Endothelial cell of umbilical vein (primary cell): ENCODE data around the gene LAMB1. TPM values are rescaled to one million over a fixed set of nuclear protein-coding genes. Genes with fewer than 3 reads are reported as not detected.

ENCODE experiments used
- BruUV-seq: library from RNA; stranded (reverse); fragments of 400-500 nt; replicated peaks from 2 replicates; lab custom pipeline; 2021; lab: Mats Ljungman, UMichigan
- CTCF ChIA-PET: fragments of 300-600, 350-600 bp; sonication (Branson Sonifier 250); formaldehyde crosslinking; loops from one replicate; lab custom pipeline; 2021; ENCODE audit warnings: antibody characterized with exemption, inconsistent platforms; lab: Charles Lee
- POLR2A ChIA-PET: fragments of 300-600, 350-600 bp; sonication (Branson Sonifier 250); formaldehyde crosslinking; loops from one replicate; lab custom pipeline; 2021; ENCODE audit warnings: antibody characterized with exemption, inconsistent platforms; lab: Charles Lee
- DNase-seq: peaks from one replicate; pipeline ENCODE4 v3.0.0-alpha.2; 2011; ENCODE audit warnings: low read depth, low spot score
- FAIRE-seq: peaks from 2 replicates; lab custom pipeline; 2011; peaks lifted over from hg19 to GRCh38; lab: Jason Lieb, UNC
- H2AFZ ChIP-seq: 2 replicates; pipeline ENCODE4 v1.6.0; 2012; ENCODE audit warnings: low read depth, low read length, control low read depth, inconsistent platforms
- H3K27ac ChIP-seq: 2 replicates; pipeline ENCODE4 v1.5.1; 2011; ENCODE audit warnings: low read depth, mild to moderate bottlenecking, control low read depth, low read length, moderate library complexity; ENCODE audit not compliant: insufficient read depth
- H3K27me3 ChIP-seq, 2 experiments: 2 replicates each; pipeline versions ENCODE4 v1.6.0 to v1.6.1; 2011; ENCODE audit warnings: low read length in 2 of 2, mixed read lengths in 1 of 2; ENCODE audit not compliant: control insufficient read depth in 2 of 2, insufficient read depth in 2 of 2
- H3K36me3 ChIP-seq, 2 experiments: 2 replicates in 1 of 2; 3 replicates in 1 of 2; pipeline ENCODE4 v1.5.1; 2011; ENCODE audit warnings: low read length in 2 of 2, mild to moderate bottlenecking in 1 of 2, moderate library complexity in 1 of 2; ENCODE audit not compliant: control insufficient read depth in 2 of 2, insufficient read depth in 2 of 2; ENCODE audit errors: extremely low read depth in 1 of 2
- H3K4me1 ChIP-seq: 3 replicates; pipeline ENCODE4 v1.5.1; 2011; ENCODE audit warnings: mild to moderate bottlenecking, low read length; ENCODE audit not compliant: control insufficient read depth, insufficient read depth; ENCODE audit errors: extremely low read depth
- H3K4me2 ChIP-seq: 2 replicates; pipeline ENCODE4 v1.6.1; 2011; ENCODE audit warnings: low read length, control low read depth, mixed read lengths; ENCODE audit not compliant: insufficient read depth
- H3K4me3 ChIP-seq, 3 experiments: fragments of 200-600 bp in 1 of 3; sonication (generic), shearing (Covaris generic) in 1 of 3; replicated peaks in 1 of 3; 2 replicates each; pipeline ENCODE4 v1.5.1; 2011 to 2016; ENCODE audit warnings: control low read depth in 3 of 3, low read length in 3 of 3, mild to moderate bottlenecking in 2 of 3, inconsistent platforms in 1 of 3, low read depth in 1 of 3, moderate library complexity in 1 of 3; ENCODE audit not compliant: insufficient read depth in 1 of 3
- H3K79me2 ChIP-seq: 2 replicates; pipeline ENCODE4 v1.6.0; 2012; ENCODE audit warnings: low read length, inconsistent platforms; ENCODE audit not compliant: control insufficient read depth, insufficient read depth
- H3K9ac ChIP-seq: replicated peaks from 2 replicates; pipeline ENCODE3; 2011; ENCODE audit warnings: low read length, control low read depth; ENCODE audit not compliant: insufficient read depth; ENCODE audit errors: extremely low read depth
- H3K9me1 ChIP-seq: replicated peaks from 3 replicates; pipeline ENCODE4 v1.6.0; 2011; ENCODE audit warnings: mild to moderate bottlenecking, low read length; ENCODE audit not compliant: control insufficient read depth, insufficient read depth; ENCODE audit errors: extremely low read depth
- H3K9me3 ChIP-seq: replicated peaks from 2 replicates; pipeline ENCODE4 v1.5.1; 2012; ENCODE audit warnings: low read length, inconsistent platforms; ENCODE audit not compliant: control insufficient read depth, insufficient read depth
- H4K20me1 ChIP-seq: replicated peaks from 2 replicates; pipeline ENCODE3; 2011; ENCODE audit warnings: mild to moderate bottlenecking, low read length; ENCODE audit not compliant: control insufficient read depth, insufficient read depth; ENCODE audit errors: extremely low read depth
- MYC ChIP-seq: IDR thresholded peaks from one replicate; pipeline ENCODE4 v1.6.1; 2011; ENCODE audit warnings: mild to moderate bottlenecking, low read depth, low read length
- POLR2A ChIP-seq: IDR thresholded peaks from 2 replicates; pipeline ENCODE4 v1.6.1; 2012; ENCODE audit warnings: low read depth, mild to moderate bottlenecking, control low read depth, low read length
- POLR2AphosphoS5 ChIP-seq: IDR thresholded peaks from 2 replicates; pipeline ENCODE4 v1.6.1; 2012; ENCODE audit warnings: low read depth, mild to moderate bottlenecking, control low read depth, low read length, moderate library complexity; ENCODE audit not compliant: insufficient read depth
- dilution Hi-C: fragments of 300-500 bp; cut with MboI; formaldehyde crosslinking; loops from one replicate; pipeline ENCODE4 v1.15.0; 2019; ENCODE audit warnings: low sequenced_read_pairs; ENCODE audit not compliant: extremely low pct_ligation_motif_present
- intact Hi-C: fragments of 100-400 bp; cut with micrococcal nuclease; formaldehyde crosslinking; loops from one replicate; pipeline ENCODE4 v1.10.0; 2022
- polyA plus RNA-seq, 4 experiments: library from polyadenylated mRNA; depleted of rRNA in 3 of 4; stranded (reverse) in 3 of 4; unstranded in 1 of 4; fragments of >200 nt; gene quantifications; 2 replicates each; pipeline versions ENCODE4 v1.2.1 to v1.2.3, GENCODE V29; 2011 to 2012; ENCODE audit warnings: missing spikeins in 1 of 4
- total RNA-seq: library from RNA; stranded (reverse); gene quantifications from 2 replicates; pipeline ENCODE4 v1.2.3, GENCODE V29; 2021
- TF ChIP-seq, protein P1 (sequence below), 2 donors: IDR thresholded peaks; 1 replicate in 1 of 2; 2 replicates in 1 of 2; pipeline ENCODE4 v1.5.1; 2011; ENCODE audit warnings: low read length in 2 of 2, mild to moderate bottlenecking in 2 of 2, moderate library complexity in 2 of 2, control low read depth in 1 of 2, inconsistent platforms in 1 of 2, low read depth in 1 of 2; ENCODE audit not compliant: insufficient read depth in 1 of 2; ENCODE audit errors: extremely low read depth in 1 of 2

LAMB1 gene
- total and polyA plus RNA-seq, 2 donors (not counting 3 experiments of a cell fraction or from before 2014, with no cell fraction given), result 588 to 703 TPM

DNA sequence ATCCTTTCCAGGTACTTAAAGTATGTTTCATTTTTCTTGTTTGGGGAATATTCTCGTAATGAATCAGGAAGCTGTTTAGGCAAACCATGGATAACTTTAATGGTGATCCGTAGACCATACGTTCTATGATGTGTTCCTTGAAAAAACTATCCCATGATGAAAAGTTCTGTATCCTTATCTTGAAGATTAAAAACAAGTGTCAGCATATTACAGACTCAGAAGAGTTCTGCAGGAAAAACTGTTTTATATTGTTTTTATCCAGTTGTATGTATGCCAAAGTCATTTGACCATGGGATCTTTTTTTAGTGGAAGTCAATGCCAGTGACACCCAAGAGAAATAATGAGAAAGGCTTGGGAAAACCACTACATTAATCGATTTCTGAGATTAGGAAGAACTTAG lies 59.9 kb downstream of the LAMB1 start:
- peaks cover 39% of the 10 kb centered on the region for H3K79me2 ChIP-seq
- BruUV-seq, result no TSS peak
- H2AFZ ChIP-seq, result no peak overlapping the region
- FAIRE-seq, result no peak
- H3K27me3 ChIP-seq, result no peaks in the 10 kb centered on the region
- peak overlapping the region; percentile 14 for H3K27ac ChIP-seq
- H3K36me3 ChIP-seq, result peaks cover 36 to 50% of the 10 kb centered on the region in 2 experiments
- H3K4me2 ChIP-seq, result no peak overlapping the region
- peaks cover 90% of the 10 kb centered on the region for H3K4me1 ChIP-seq
- DNase-seq, result no peak
- intact Hi-C loops, result no loop called here
- TF ChIP-seq, protein P1, sequence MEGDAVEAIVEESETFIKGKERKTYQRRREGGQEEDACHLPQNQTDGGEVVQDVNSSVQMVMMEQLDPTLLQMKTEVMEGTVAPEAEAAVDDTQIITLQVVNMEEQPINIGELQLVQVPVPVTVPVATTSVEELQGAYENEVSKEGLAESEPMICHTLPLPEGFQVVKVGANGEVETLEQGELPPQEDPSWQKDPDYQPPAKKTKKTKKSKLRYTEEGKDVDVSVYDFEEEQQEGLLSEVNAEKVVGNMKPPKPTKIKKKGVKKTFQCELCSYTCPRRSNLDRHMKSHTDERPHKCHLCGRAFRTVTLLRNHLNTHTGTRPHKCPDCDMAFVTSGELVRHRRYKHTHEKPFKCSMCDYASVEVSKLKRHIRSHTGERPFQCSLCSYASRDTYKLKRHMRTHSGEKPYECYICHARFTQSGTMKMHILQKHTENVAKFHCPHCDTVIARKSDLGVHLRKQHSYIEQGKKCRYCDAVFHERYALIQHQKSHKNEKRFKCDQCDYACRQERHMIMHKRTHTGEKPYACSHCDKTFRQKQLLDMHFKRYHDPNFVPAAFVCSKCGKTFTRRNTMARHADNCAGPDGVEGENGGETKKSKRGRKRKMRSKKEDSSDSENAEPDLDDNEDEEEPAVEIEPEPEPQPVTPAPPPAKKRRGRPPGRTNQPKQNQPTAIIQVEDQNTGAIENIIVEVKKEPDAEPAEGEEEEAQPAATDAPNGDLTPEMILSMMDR (IDR thresholded peaks at IDR 0.05; ENCODE audit: extremely low read depth in 1 of 2, insufficient read depth in 1 of 2, low read depth in 1 of 2, low read length in 2 of 2), result no peak
- no peak overlapping the region for H3K4me3 ChIP-seq
- dilution Hi-C loops, result no loop called here
- ChIA-PET POLR2A (no interaction called here), CTCF (no interaction called here)
- H3K9ac ChIP-seq, result no peak overlapping the region
- no peaks in the 10 kb centered on the region for H3K9me1 ChIP-seq
- no peaks in the 10 kb centered on the region for H3K9me3 ChIP-seq
- H4K20me1 ChIP-seq, result no peaks in the 10 kb centered on the region

DNA sequence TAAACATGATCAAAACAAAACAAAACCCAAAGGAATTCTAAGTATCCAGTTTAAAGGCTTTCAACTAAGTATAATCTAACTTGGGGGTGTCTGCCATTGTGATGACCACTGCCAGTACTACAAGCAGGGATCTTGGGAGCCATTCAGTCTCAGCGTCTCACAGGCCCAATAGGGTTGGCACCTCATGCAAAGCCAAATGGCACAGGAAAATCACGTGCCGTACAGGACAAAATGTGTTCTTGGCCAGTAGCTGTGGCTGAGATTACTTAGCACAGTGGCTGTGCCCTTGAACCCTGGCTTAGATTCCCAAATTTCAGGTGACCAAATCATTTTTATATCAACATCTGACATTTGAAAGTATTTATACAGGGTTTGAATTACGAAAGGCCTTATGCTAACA lies 62.0 kb downstream of the LAMB1 start:
- Histone ChIP-seq H3K9me1 (no peaks in the 10 kb centered on the region), H3K9ac (no peak overlapping the region), H3K9me3 (no peaks in the 10 kb centered on the region), H2AFZ (no peak overlapping the region), H3K36me3 (peaks cover 31 to 48% of the 10 kb centered on the region in 2 experiments), H3K4me2 (no peak overlapping the region), H3K27ac (peak overlapping the region; percentile 91), H4K20me1 (no peaks in the 10 kb centered on the region), H3K4me3 (no peak overlapping the region), H3K79me2 (peaks cover 37% of the 10 kb centered on the region), H3K27me3 (no peaks in the 10 kb centered on the region), H3K4me1 (peaks cover 69% of the 10 kb centered on the region)
- CTCF ChIA-PET, result interaction anchor here (1.5 to 2.0 kb wide), 2 partner anchors 8 to 205 kb away, joined by 4 to 10 read pairs; no protein-coding TSS in a partner anchor
- BruUV-seq, result no TSS peak
- peak; percentile 11 for TF ChIP-seq POLR2A
- TF ChIP-seq POLR2AphosphoS5, result peak; percentile 25
- TF ChIP-seq MYC, result no peak
- POLR2A ChIA-PET, result no interaction called here
- intact Hi-C loops (loop anchor here (1.0 to 2.0 kb wide), 2 partner anchors 7 to 206 kb away; no protein-coding TSS in a partner anchor), dilution Hi-C loops (no loop called here)
- FAIRE-seq, result no peak
- no peak for DNase-seq
